Activated CD4-positive, alpha-beta T cell treated with anti-CD3 and anti-CD28 coated beads for 36 hours (primary cell): ENCODE measurements around the gene CLCN6. TPM values are rescaled to one million over a fixed set of nuclear protein-coding genes. Genes with fewer than 3 reads are reported as not detected.

ENCODE experiments used
- ATAC-seq: fragments of 200-7000 bp; cut with Tn5 transposase; one replicate; pipeline ENCODE4 v1.10.0; 2021; ENCODE audit warnings: mild to moderate bottlenecking, moderate library complexity
- CTCF ChIA-PET: fragments of 350-600 bp; sonication (Branson Sonifier 250); formaldehyde crosslinking; loops from one replicate; lab custom pipeline; 2021; ENCODE audit warnings: antibody characterized with exemption; lab: Charles Lee
- POLR2A ChIA-PET: fragments of 350-600 bp; sonication (Branson Sonifier 250); formaldehyde crosslinking; loops from one replicate; lab custom pipeline; 2021; ENCODE audit warnings: antibody characterized with exemption, inconsistent platforms; lab: Charles Lee
- DNase-seq: peaks from one replicate; pipeline ENCODE4 v3.0.0-alpha.2; 2020
- H3K27ac Mint-ChIP-seq: one replicate; pipeline ENCODE4 v1.8.0; 2021; ENCODE audit warnings: mixed read lengths
- H3K27me3 Mint-ChIP-seq: one replicate; pipeline ENCODE4 v1.8.0; 2021; ENCODE audit warnings: mixed read lengths
- H3K36me3 Mint-ChIP-seq: one replicate; pipeline ENCODE4 v1.8.0; 2021; ENCODE audit warnings: low read depth, mixed read lengths
- H3K4me1 Mint-ChIP-seq: one replicate; pipeline ENCODE4 v1.8.0; 2021; ENCODE audit warnings: mixed read lengths
- H3K4me3 Mint-ChIP-seq: one replicate; pipeline ENCODE4 v1.8.0; 2021; ENCODE audit warnings: mild to moderate bottlenecking, moderate library complexity, mixed read lengths
- H3K9me3 Mint-ChIP-seq: one replicate; pipeline ENCODE4 v1.8.0; 2021; ENCODE audit warnings: low read depth, mixed read lengths
- intact Hi-C, 2 experiments: fragments of 100-400 bp; cut with DNase I in 1 of 2; cut with micrococcal nuclease in 1 of 2; formaldehyde crosslinking; loops; one replicate each; pipeline versions ENCODE4 v1.14.2 to v1.15.1; 2022 to 2024; cut with DNase I, micrococcal nuclease
- total RNA-seq, 2 experiments: library from RNA; stranded (reverse); gene quantifications; one replicate each; pipeline ENCODE4 v1.2.3, GENCODE V29; 2021

The CLCN6 gene, protein sequence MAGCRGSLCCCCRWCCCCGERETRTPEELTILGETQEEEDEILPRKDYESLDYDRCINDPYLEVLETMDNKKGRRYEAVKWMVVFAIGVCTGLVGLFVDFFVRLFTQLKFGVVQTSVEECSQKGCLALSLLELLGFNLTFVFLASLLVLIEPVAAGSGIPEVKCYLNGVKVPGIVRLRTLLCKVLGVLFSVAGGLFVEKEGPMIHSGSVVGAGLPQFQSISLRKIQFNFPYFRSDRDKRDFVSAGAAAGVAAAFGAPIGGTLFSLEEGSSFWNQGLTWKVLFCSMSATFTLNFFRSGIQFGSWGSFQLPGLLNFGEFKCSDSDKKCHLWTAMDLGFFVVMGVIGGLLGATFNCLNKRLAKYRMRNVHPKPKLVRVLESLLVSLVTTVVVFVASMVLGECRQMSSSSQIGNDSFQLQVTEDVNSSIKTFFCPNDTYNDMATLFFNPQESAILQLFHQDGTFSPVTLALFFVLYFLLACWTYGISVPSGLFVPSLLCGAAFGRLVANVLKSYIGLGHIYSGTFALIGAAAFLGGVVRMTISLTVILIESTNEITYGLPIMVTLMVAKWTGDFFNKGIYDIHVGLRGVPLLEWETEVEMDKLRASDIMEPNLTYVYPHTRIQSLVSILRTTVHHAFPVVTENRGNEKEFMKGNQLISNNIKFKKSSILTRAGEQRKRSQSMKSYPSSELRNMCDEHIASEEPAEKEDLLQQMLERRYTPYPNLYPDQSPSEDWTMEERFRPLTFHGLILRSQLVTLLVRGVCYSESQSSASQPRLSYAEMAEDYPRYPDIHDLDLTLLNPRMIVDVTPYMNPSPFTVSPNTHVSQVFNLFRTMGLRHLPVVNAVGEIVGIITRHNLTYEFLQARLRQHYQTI
- 1 to 10 TPM; 9.4 to 9.5 TPM for total RNA-seq

DNA sequence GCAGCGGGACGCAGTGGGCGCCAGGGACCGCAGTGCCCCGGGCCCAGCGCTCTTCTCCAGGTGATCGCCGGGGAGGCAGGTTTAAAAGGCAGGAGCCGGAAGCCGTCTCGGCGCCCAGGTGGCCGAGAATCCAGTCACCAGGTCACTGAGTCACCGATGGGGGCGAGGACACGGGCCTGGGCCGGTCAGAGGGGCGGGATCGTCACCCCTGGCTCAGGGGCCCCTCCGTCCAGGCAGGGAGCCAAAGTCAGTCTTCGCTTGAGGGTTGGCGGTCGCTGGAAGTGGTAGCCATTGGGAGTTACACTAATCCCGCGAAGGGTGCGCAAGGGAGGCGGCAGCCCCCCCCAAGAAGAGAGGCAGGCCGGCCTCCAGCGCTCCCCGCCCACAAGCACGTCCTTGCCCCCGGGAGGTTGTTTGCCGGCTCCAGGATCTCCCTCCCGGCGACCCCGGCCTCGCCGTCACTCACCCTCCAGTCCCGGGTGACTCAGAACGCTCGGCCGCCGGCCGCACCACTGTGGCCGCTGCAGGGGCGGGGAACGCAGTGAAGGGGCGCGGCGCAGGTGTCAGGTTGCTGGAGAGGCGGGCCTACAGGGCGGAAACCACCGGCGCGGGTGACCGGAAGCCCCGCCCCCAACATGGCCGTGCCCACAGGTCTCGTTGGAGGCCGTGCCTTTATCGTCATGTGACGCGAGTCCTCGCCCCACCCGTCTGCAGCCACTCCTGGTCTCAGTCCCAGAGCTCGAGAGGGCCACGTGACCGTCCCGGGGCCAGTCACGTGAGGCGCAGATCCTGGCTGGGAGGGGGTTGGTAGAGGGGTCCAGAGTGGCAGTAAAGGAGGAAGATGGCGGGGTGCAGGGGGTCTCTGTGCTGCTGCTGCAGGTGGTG, at the start of gene CLCN6, which contains the start of gene MTHFR:
Gene CLCN6 (plus strand): TSS at position 770 of the 885 bp plus-strand sequence. CDS start 72 bp downstream, at position 842.
Gene MTHFR (minus strand): TSS at position 543 of the 885 bp plus-strand sequence. CDS start 2,848 bp downstream, outside the sequence.
- H3K4me3 Mint-ChIP-seq = peak within 1 kb of the TSS; percentile 87
- CTCF ChIA-PET = interaction anchor here (0.6 to 1.8 kb wide), 7 partner anchors 8 to 708 kb away, joined by 3 to 7 read pairs (median 4); no protein-coding TSS in a partner anchor

DNA sequence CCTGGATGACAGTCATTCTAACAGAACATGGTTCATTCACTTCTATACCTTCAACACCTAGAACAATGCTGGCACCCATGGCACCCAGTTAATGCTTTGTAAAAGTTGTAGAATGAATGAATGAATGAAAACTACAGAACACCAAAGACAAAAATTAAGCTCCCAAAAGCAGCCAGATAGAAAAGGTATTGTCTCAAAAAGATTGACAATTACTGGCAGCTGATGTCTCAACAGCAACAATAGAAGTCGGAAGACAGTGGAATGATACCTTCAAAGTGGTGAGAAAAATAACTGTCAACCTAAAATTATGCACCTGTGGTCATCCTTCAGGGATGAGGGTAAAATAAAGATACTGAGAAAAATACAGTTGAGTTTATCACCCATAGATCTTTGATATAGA, 48.9 kb upstream of the CLCN6 start:
- intact Hi-C loops = no loop called here
- Mint-ChIP-seq H3K27me3 (peaks cover 7% of the 10 kb centered on the region), H3K9me3 (no peaks in the 10 kb centered on the region), H3K4me1 (no peaks in the 10 kb centered on the region), H3K4me3 (no peak overlapping the region), H3K36me3 (no peaks in the 10 kb centered on the region), H3K27ac (no peak overlapping the region)
- no peak for ATAC-seq
- CTCF ChIA-PET = no interaction called here
- POLR2A ChIA-PET = no interaction called here
- DNase-seq = no peak

More for the DNA sequence above, at the start of gene CLCN6, which contains the start of gene MTHFR:
- H3K27ac Mint-ChIP-seq = peak within 1 kb of the TSS; percentile 87
- no peaks in the 10 kb centered on the region for H3K27me3 Mint-ChIP-seq
- H3K36me3 Mint-ChIP-seq = peaks cover 18% of the 10 kb centered on the region
- intact Hi-C loops = loop anchor here (1.0 to 10.0 kb wide), 18 partner anchors 69 to 1331 kb away; partner anchors contain the start of genes TARDBP (in 2 of the 2), UBIAD1 (in 2 of the 2), AGTRAP (in 1 of the 2) and DFFA (in 1 of the 2)
- ATAC-seq (peak; percentile 91), DNase-seq (peak; percentile 99)
- POLR2A ChIA-PET = interaction anchor here (0.5 to 2.1 kb wide), 4 partner anchors 50 to 1329 kb away, joined by 3 to 46 read pairs (median 4); no protein-coding TSS in a partner anchor
- H3K4me1 Mint-ChIP-seq = peaks cover 57% of the 10 kb centered on the region
- no peaks in the 10 kb centered on the region for H3K9me3 Mint-ChIP-seq

DNA sequence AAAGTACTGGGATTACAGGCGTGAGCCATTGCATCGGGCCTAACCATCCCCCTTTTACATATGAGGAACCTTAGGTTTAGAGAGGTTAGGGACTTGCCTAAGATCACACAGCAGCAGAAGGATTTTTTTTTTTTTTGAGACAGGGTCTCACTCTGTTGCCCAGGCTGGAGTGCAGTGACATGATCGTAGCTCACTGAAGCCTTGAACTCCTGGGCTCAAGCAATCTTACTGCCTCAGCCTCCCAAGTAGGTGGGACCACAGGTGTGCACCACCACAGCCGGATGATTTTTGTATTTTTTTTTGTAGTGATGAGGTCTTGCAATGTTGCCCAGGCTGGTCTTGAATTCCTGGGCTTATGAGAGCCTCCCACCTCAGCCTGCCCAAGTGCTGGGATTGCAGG, 46.2 kb upstream of the CLCN6 start:
- H3K36me3 Mint-ChIP-seq = no peaks in the 10 kb centered on the region
- ChIA-PET CTCF (interaction anchor here (0.7 kb wide), 1 partner anchor 12 kb away, joined by 3 read pairs; no protein-coding TSS in a partner anchor), POLR2A (no interaction called here)
- ATAC-seq = no peak
- intact Hi-C loops = no loop called here
- DNase-seq = no peak
- peaks cover 15% of the 10 kb centered on the region for H3K27me3 Mint-ChIP-seq
- H3K27ac Mint-ChIP-seq = no peak overlapping the region
- H3K4me3 Mint-ChIP-seq = no peak overlapping the region
- no peaks in the 10 kb centered on the region for H3K4me1 Mint-ChIP-seq
- H3K9me3 Mint-ChIP-seq = no peaks in the 10 kb centered on the region

DNA sequence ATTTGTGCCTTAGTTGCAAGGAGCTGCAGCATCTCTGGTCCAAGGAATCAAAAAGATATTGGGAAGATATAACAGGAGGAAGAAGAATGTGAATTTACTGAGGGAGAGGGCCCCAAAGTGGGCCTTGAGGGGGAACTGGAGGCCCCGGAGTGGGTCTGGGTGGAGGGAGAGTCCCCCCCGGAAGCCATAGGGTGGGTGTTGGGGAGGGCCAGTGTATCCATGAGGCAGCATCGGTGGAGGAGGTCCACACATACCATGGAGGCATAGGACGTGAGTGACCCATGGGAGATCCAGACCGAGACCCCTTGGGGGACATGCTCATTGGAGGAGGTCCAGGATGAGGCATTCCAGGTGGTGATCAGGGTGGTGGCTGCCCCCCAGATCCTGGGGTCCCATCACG, 44.7 kb upstream of the CLCN6 start:
- H3K9me3 Mint-ChIP-seq = no peaks in the 10 kb centered on the region
- H3K4me3 Mint-ChIP-seq = no peak overlapping the region
- ChIA-PET CTCF (no interaction called here), POLR2A (no interaction called here)
- H3K36me3 Mint-ChIP-seq = no peaks in the 10 kb centered on the region
- intact Hi-C loops = no loop called here
- H3K27ac Mint-ChIP-seq = no peak overlapping the region
- H3K4me1 Mint-ChIP-seq = no peaks in the 10 kb centered on the region
- DNase-seq (no peak), ATAC-seq (no peak)
- H3K27me3 Mint-ChIP-seq = peaks cover 15% of the 10 kb centered on the region

DNA sequence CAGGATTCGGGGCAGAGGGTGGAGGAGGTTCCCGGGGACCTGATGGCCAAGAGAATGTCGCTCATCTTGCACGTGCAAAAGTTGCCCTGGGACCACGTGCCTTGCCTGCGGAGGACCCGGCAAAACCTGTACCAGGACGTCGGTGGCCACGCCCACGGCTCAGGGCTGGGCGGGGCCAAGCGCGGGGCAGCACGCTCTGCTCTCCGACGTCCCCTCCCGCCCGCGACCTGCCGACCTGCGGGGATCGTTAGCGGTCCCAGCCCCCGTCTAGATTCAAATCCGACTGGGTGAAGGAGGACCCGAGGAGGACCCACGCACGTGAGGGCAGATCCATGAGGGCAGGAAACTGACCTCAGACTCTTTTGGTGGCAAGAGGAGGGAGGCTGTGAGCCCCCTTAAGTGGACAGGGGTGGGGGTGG, 44.0 kb upstream of the CLCN6 start, which contains the start of gene C1orf167:
Gene C1orf167 (plus strand): TSS at position 206 of the 419 bp plus-strand sequence. CDS start 2,208 bp downstream, outside the sequence.
- no peaks in the 10 kb centered on the region for H3K4me1 Mint-ChIP-seq
- DNase-seq = peak; percentile 58
- no peak within 1 kb of the TSS for H3K27ac Mint-ChIP-seq
- H3K4me3 Mint-ChIP-seq = no peak within 1 kb of the TSS
- ChIA-PET POLR2A (no interaction called here), CTCF (interaction anchor here (0.7 kb wide), 1 partner anchor 724 kb away, joined by 3 read pairs; no protein-coding TSS in a partner anchor)
- no peaks in the 10 kb centered on the region for H3K36me3 Mint-ChIP-seq
- H3K9me3 Mint-ChIP-seq = no peaks in the 10 kb centered on the region
- intact Hi-C loops = no loop called here
- H3K27me3 Mint-ChIP-seq = peaks cover 15% of the 10 kb centered on the region
- peak; percentile 84 for ATAC-seq

DNA sequence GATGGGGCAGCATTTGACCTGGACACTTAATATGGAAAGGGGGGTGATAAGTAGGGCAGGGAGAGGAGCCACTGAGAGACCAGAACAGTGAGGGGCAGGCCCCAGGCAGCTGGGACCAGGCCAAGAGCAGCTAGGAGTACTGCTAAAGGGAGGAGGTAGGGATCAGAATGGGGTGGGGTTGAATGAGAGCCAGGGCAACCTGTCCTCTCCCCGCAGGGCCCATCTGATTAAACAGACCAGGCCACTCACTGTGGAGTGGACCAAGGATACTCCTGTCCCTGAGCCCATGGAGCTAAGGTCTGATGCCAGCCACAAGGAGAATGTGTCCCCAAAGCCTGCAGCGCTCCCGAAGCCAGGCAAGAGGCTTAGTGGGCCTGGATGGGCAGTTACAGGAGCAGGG, 41.9 kb upstream of the CLCN6 start:
- ATAC-seq (no peak), DNase-seq (no peak)
- no peak overlapping the region for H3K27ac Mint-ChIP-seq
- no peaks in the 10 kb centered on the region for H3K9me3 Mint-ChIP-seq
- no peaks in the 10 kb centered on the region for H3K4me1 Mint-ChIP-seq
- intact Hi-C loops = no loop called here
- peaks cover 15% of the 10 kb centered on the region for H3K27me3 Mint-ChIP-seq
- no peaks in the 10 kb centered on the region for H3K36me3 Mint-ChIP-seq
- POLR2A ChIA-PET = no interaction called here
- CTCF ChIA-PET = no interaction called here
- no peak overlapping the region for H3K4me3 Mint-ChIP-seq

DNA sequence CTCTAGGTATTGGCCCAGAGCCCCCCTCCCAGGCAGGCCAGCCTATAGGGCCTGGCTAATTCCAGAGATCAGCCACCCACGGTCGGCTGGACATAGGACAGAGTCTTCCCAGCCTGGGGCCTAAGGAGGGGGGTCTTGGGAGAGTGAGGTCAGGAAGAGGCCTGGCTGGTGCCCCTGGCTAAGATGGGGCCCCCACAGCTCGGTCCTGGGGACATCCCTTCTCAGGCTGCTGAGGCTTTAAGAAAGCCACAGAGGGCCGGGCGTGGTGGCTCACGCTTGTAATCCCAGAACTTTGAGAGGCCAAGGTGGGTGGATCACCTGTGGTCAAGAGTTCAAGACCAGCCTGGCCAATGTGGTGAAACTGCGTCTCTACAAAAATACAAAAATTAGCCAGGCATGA, 41.5 kb upstream of the CLCN6 start:
- intact Hi-C loops = no loop called here
- DNase-seq = no peak
- ChIA-PET CTCF (no interaction called here), POLR2A (no interaction called here)
- no peaks in the 10 kb centered on the region for H3K9me3 Mint-ChIP-seq
- no peaks in the 10 kb centered on the region for H3K36me3 Mint-ChIP-seq
- H3K27ac Mint-ChIP-seq = no peak overlapping the region
- peaks cover 15% of the 10 kb centered on the region for H3K27me3 Mint-ChIP-seq
- no peak for ATAC-seq
- H3K4me3 Mint-ChIP-seq = no peak overlapping the region
- no peaks in the 10 kb centered on the region for H3K4me1 Mint-ChIP-seq

DNA sequence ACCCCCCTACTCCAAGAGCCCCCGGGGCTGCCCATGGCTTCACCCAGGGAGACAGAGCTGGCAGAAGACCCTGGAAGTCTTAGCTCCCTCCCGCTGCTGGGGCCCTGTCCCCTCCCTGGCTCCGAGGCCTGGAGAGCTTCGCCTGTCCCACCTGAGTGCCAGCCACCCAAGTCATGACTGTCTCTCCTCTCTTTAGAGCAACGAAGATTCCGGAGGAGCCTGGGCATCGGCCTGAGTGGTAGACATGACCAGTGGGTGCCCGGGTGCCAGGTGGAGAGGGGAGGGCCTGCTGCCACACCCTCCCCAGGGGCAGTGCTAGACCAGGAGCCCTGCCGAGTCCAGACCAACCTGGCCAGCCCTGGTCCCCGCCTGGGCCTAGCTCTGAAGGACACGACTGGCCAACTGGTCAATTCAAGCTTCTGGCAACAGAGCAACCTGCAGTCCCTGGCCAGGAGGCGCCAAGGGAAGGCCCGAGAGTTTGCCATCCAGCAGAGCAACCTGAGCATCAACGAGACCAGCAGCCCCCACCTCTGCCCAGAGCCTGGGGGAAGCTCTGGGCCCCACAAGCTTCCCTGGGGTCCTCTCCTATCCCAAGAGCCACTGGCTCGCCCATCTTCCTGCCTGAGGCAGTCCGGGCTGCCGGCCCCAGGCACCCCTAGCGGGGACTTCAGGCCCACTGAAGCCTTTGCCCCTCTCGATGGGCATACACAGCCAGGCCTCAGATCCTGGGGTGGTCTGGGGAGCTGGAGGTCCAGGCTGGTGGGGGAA, 40.1 kb upstream of the CLCN6 start:
- H3K27ac Mint-ChIP-seq = no peak overlapping the region
- peaks cover 12% of the 10 kb centered on the region for H3K27me3 Mint-ChIP-seq
- intact Hi-C loops = no loop called here
- ChIA-PET CTCF (no interaction called here), POLR2A (interaction anchor here (0.6 kb wide), 1 partner anchor 433 kb away, joined by 3 read pairs; no protein-coding TSS in a partner anchor)
- no peaks in the 10 kb centered on the region for H3K4me1 Mint-ChIP-seq
- no peak for DNase-seq
- H3K36me3 Mint-ChIP-seq = no peaks in the 10 kb centered on the region
- no peak overlapping the region for H3K4me3 Mint-ChIP-seq
- ATAC-seq = no peak
- H3K9me3 Mint-ChIP-seq = no peaks in the 10 kb centered on the region

DNA sequence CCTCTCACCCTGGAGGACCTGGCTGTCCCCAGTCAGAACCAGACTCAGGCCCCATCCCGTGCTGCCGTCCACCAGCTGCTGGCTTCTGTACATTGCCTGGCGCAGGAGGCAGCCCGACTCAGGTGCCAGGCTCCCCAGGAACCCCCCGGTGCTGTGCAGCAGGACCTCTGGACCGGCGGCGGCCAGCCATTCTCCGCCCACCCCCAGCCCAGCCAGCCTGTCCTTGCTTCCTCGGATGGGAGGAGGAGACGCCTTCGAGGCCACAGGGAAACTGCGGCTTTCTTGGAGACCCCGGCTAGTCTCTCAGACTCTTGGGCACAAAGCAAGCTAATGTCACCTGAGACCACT, 39.6 kb upstream of the CLCN6 start:
- Mint-ChIP-seq H3K27me3 (peaks cover 8% of the 10 kb centered on the region), H3K4me1 (no peaks in the 10 kb centered on the region), H3K4me3 (no peak overlapping the region), H3K9me3 (no peaks in the 10 kb centered on the region), H3K36me3 (no peaks in the 10 kb centered on the region), H3K27ac (no peak overlapping the region)
- ChIA-PET CTCF (no interaction called here), POLR2A (interaction anchor here (0.6 kb wide), 1 partner anchor 433 kb away, joined by 3 read pairs; no protein-coding TSS in a partner anchor)
- DNase-seq (no peak), ATAC-seq (no peak)
- intact Hi-C loops = no loop called here
